Spleen (tissue), 11 donors: ENCODE data around the gene SPRED1. TPM values are rescaled to one million over a fixed set of nuclear protein-coding genes. Genes with fewer than 3 reads are reported as not detected.

Source experiments
- DNase-seq: peaks from one replicate; pipeline ENCODE4 v3.0.0-alpha.2; 2020
- H3K27ac ChIP-seq, 8 donors: fragments of 200-600 bp; sonication (generic) in 7 of 8; 1 replicate in 4 of 8; 2 replicates in 4 of 8; pipeline versions ENCODE4 v1.5.0 to v1.8.0; 2016 to 2021; ENCODE audit warnings: inconsistent platforms in 4 of 8, mild to moderate bottlenecking in 4 of 8, moderate library complexity in 1 of 8
- H3K27me3 ChIP-seq, 7 donors: fragments of 200-600 bp; sonication (generic) in 6 of 7; replicated peaks in 1 of 7; 1 replicate in 4 of 7; 2 replicates in 3 of 7; pipeline versions ENCODE4 v1.5.0 to v1.8.0; 2016 to 2021; ENCODE audit warnings: inconsistent platforms in 3 of 7, mild to moderate bottlenecking in 1 of 7
- H3K36me3 ChIP-seq, 6 donors: fragments of 200-600 bp; sonication (generic) in 5 of 6; 1 replicate in 4 of 6; 2 replicates in 2 of 6; pipeline versions ENCODE4 v1.5.0 to v1.8.0; 2016 to 2021; ENCODE audit warnings: inconsistent platforms in 2 of 6
- H3K4me1 ChIP-seq, 6 donors: fragments of 200-600 bp; sonication (generic) in 5 of 6; 1 replicate in 3 of 6; 2 replicates in 3 of 6; pipeline versions ENCODE4 v1.5.0 to v1.8.0; 2016 to 2021; ENCODE audit warnings: inconsistent platforms in 3 of 6
- H3K4me3 ChIP-seq, 8 donors: fragments of 200-600 bp; sonication (generic) in 7 of 8; 1 replicate in 4 of 8; 2 replicates in 4 of 8; pipeline versions ENCODE4 v1.5.0 to v1.8.0; 2016 to 2021; ENCODE audit warnings: inconsistent platforms in 4 of 8, mild to moderate bottlenecking in 4 of 8, moderate library complexity in 2 of 8
- H3K9me3 ChIP-seq, 8 donors: fragments of 200-600 bp; sonication (generic) in 7 of 8; 1 replicate in 4 of 8; 2 replicates in 4 of 8; pipeline versions ENCODE4 v1.5.0 to v1.8.0; 2016 to 2021; ENCODE audit warnings: inconsistent platforms in 4 of 8
- POLR2A ChIP-seq, 3 donors: fragments of 450-650 bp; IDR thresholded peaks; one replicate each; pipeline ENCODE4 v1.5.1; 2017; ENCODE audit warnings: antibody characterized with exemption in 3 of 3, mild to moderate bottlenecking in 1 of 3
- POLR2AphosphoS5 ChIP-seq, 3 donors: sonication (generic); formaldehyde crosslinking; IDR thresholded peaks; one replicate each; pipeline ENCODE4 v1.5.1; 2017; ENCODE audit warnings: antibody characterized with exemption in 3 of 3
- WGBS, 5 donors: extraction: QIAGEN DNeasy Blood & Tissue Kit in 3 of 5; methylation state at CpG; one replicate each; pipeline versions ENCODE4 v1.1.5 to v1.1.7; 2013 to 2018; 5-methylcytosine and 5-hydroxymethylcytosine counted together
- intact Hi-C: fragments of 100-400 bp; cut with DNase I; formaldehyde crosslinking; loops from one replicate; pipeline ENCODE4 v1.15.0; 2023; ENCODE audit warnings: low total_unique reads
- polyA plus RNA-seq, 3 donors: library from polyadenylated mRNA; stranded (reverse); fragments of 200-250 nt; gene quantifications; one replicate each; pipeline ENCODE4 v1.2.1, GENCODE V29; 2013
- total RNA-seq, 7 donors: library from RNA; depleted of rRNA in 3 of 7; stranded (reverse); fragments of >200 nt in 3 of 7; fragmentation: NEBNext Ultra II Directional in 4 of 7; extraction: Animal tissue kit (Norgen Biotek cat#: 25700) in 4 of 7; gene quantifications; one replicate each; pipeline versions ENCODE4 v1.1.0 to v1.2.1, GENCODE V29; 2016 to 2021
- TF ChIP-seq, protein P1 (sequence below), 11 experiments: fragments of 200-600 bp in 7 of 11; fragments of 450-650 bp in 4 of 11; sonication (generic) in 4 of 11; IDR thresholded peaks in 8 of 11; conservative IDR thresholded peaks in 3 of 11; 1 replicate in 7 of 11; 2 replicates in 4 of 11; pipeline versions ENCODE4 v1.4.0 to v1.8.0; 2016 to 2021; ENCODE audit warnings: antibody characterized with exemption in 11 of 11, inconsistent platforms in 4 of 11, mild to moderate bottlenecking in 1 of 11
- donor health status: healthy with polysubstance abuse.
- donor health status: DM: no; HTN: no; CAD: no; lungs with moderate emphysema.
- donor health status: DM: no; HTN: no; CAD: no.
- donor health status: Bipolar disorder and iron deficiency.
- donor health status: healthy.
- donor health status: DM: no; HTN: no; CAD: no.
- donor health status: DM: yes; HTN: yes; CAD: no.

SPRED1 gene
- total and polyA plus RNA-seq, 10 donors, result 3.1 to 36.9 (median 25.5) TPM

DNA sequence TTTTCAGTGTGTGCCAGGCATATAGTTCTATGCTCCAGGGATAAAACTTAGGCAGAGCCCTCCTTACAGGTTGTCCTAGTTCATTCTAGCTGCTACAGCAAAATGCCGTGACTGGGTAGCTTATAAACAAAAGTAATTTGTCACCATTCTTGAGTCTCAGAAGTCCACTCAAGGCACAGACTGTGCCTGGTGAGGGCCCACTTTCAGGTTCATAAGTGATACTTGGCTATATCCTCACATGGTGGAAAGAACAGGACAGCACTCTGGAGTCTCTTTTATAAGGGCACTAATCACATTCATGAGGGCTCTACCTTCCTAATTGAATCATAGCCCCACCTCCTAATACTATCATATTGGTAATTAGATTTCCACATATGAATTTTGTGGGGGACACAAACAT lies 80.1 kb downstream of the SPRED1 start:
- intact Hi-C loops, result no loop called here
- Histone ChIP-seq H3K36me3 (peaks cover 0 to under 1% (median 0%) of the 10 kb centered on the region in 6 donors), H3K4me1 (no peaks in the 10 kb centered on the region), H3K27me3 (no peaks in the 10 kb centered on the region), H3K4me3 (no peak overlapping the region), H3K27ac (no peak overlapping the region), H3K9me3 (no peaks in the 10 kb centered on the region)
- DNase-seq, result no peak
- 92 to 100% (median 95%) methylated on average over 1 of the region's 1 CpG for WGBS, 5 donors
- TF ChIP-seq, protein P1, sequence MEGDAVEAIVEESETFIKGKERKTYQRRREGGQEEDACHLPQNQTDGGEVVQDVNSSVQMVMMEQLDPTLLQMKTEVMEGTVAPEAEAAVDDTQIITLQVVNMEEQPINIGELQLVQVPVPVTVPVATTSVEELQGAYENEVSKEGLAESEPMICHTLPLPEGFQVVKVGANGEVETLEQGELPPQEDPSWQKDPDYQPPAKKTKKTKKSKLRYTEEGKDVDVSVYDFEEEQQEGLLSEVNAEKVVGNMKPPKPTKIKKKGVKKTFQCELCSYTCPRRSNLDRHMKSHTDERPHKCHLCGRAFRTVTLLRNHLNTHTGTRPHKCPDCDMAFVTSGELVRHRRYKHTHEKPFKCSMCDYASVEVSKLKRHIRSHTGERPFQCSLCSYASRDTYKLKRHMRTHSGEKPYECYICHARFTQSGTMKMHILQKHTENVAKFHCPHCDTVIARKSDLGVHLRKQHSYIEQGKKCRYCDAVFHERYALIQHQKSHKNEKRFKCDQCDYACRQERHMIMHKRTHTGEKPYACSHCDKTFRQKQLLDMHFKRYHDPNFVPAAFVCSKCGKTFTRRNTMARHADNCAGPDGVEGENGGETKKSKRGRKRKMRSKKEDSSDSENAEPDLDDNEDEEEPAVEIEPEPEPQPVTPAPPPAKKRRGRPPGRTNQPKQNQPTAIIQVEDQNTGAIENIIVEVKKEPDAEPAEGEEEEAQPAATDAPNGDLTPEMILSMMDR (IDR thresholded peaks at IDR 0.05 in 8 of 11, conservative IDR thresholded peaks at IDR 0.05 in 3 of 11), result no peak
- TF ChIP-seq POLR2AphosphoS5 (IDR thresholded peaks at IDR 0.05), result no peak
- TF ChIP-seq POLR2A (IDR thresholded peaks at IDR 0.05), result no peak

DNA sequence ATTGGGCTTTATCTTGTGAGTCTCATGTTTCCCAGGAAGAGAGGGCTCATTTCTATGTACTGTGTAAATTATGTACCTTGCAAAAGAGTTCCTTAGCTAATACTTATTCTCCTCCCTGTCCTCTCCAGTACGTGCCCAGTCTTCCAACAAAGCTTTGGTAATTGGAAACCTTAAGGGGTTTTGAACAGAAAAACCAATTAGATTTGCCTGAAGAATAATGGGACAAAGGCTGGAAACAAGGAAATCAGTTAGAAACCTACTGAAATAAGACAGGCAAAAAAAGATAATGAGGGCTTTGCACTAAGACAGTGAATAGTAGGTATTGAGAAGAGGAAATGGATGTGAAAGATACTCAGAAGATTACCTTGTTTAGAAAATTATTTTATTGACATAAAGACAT lies 82.5 kb downstream of the SPRED1 start:
- 0 to 39% (median 2%) methylated on average over 1 of the region's 1 CpG for WGBS, 5 donors
- Histone ChIP-seq H3K27ac (no peak overlapping the region), H3K4me3 (no peak overlapping the region), H3K4me1 (no peaks in the 10 kb centered on the region), H3K36me3 (no peaks in the 10 kb centered on the region), H3K9me3 (no peaks in the 10 kb centered on the region), H3K27me3 (no peaks in the 10 kb centered on the region)
- no peak for DNase-seq
- TF ChIP-seq POLR2A (IDR thresholded peaks at IDR 0.05) (no peak), POLR2AphosphoS5 (IDR thresholded peaks at IDR 0.05) (no peak)
- TF ChIP-seq, protein P1 (IDR thresholded peaks at IDR 0.05 in 8 of 11, conservative IDR thresholded peaks at IDR 0.05 in 3 of 11), result no peak
- intact Hi-C loops, result no loop called here

DNA sequence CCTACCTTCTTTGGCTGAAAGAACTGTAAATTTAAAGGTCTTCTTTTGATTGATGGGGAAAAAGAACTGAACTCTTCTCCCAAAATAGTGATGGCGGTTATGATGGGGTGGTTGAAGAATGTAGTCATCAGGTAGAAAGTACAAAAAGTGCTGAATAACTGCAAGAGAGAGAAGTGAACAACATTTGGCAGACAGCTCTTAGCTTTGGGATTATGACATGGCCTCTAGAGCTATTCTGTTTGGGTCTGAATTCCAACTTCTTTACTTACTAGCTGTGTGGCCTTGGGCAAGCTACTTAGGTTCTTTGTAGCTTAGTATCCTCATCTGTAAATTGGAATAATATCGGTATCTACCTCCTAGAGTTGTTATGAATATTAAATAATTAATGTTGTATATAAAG lies 91.7 kb downstream of the SPRED1 start:
- no peak for DNase-seq
- Histone ChIP-seq H3K27ac (no peak overlapping the region), H3K36me3 (no peaks in the 10 kb centered on the region), H3K4me3 (no peak overlapping the region), H3K27me3 (no peaks in the 10 kb centered on the region), H3K9me3 (no peaks in the 10 kb centered on the region), H3K4me1 (no peaks in the 10 kb centered on the region)
- intact Hi-C loops, result no loop called here
- WGBS, 5 donors, result 91 to 99% (median 95%) methylated on average over 2 of the region's 2 CpGs
- TF ChIP-seq, protein P1 (IDR thresholded peaks at IDR 0.05 in 8 of 11, conservative IDR thresholded peaks at IDR 0.05 in 3 of 11), result no peak
- TF ChIP-seq POLR2A (IDR thresholded peaks at IDR 0.05) (no peak), POLR2AphosphoS5 (IDR thresholded peaks at IDR 0.05) (no peak)

DNA sequence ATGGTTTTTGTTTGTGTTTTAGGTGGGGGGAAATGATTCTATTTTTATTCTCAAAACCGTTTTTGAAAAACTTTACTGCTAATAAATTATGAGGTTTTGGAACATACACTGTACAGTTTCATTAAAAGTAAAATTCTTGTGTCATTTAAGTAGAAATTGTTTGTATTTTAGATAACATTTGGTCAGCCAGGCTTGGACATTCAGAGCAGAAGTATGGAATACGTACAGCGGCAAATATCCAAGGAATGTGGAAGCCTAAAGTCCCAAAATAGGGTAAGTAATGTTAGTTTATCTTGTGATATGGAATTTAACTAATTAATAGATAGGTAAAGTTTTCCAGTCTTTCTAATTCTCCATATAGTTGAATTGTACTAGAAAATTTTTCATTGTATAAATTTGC lies 96.6 kb downstream of the SPRED1 start:
- no peak for DNase-seq
- no peak overlapping the region for H3K4me3 ChIP-seq
- peaks cover 0 to 22% (median 0%) of the 10 kb centered on the region in 6 donors for H3K36me3 ChIP-seq
- H3K9me3 ChIP-seq, result no peaks in the 10 kb centered on the region
- H3K4me1 ChIP-seq, result no peaks in the 10 kb centered on the region
- no peak overlapping the region for H3K27ac ChIP-seq
- H3K27me3 ChIP-seq, result no peaks in the 10 kb centered on the region
- TF ChIP-seq, protein P1 (IDR thresholded peaks at IDR 0.05 in 8 of 11, conservative IDR thresholded peaks at IDR 0.05 in 3 of 11), result no peak
- TF ChIP-seq POLR2AphosphoS5 (IDR thresholded peaks at IDR 0.05), result no peak
- TF ChIP-seq POLR2A (IDR thresholded peaks at IDR 0.05), result no peak
- intact Hi-C loops, result no loop called here
- 80 to 96% (median 84%) methylated on average over 3 of the region's 3 CpGs for WGBS, 5 donors
